ENCODE data around the gene AGAP1. TPM values are rescaled to one million over a fixed set of nuclear protein-coding genes. Genes with fewer than 3 reads are reported as not detected.

Gene AGAP1
- total and polyA plus RNA-seq, 10 donors: 1.1 to 26.6 (median 11.3) TPM

DNA sequence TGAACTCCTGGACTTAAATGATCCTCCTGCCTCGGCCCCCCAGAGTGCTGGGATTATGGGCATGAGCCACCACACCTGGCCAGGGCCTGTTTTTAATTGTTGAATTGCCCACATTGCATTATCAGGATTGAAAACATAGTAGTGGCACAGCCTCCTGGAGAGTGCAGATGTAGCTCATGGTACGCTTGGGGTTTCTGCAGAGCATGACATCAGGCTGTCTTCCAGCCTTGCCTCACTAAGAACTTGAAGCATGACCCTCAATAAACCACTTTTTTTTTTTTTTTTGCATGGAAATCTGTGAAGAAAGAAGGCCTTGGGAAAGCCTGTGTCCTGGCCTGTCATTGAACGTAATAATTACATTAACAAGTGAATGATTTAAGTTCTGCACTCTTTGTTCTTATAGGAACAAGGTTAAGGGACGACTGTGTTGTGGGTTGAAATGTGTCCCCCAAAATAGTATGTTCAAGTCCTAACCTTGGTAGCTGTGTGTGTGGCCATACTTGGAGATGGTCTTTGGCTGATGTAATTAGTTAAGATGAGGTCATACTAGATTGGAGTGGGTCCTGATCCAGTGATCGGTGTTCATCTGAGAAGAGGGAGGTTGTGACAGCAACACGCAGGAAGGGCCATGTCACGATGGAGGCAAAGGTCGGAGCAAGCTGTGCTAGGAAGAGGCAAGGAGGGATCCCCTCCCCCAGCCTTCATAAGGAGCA lies 90.2 kb downstream of the AGAP1 start:
- 77 to 83% (median 79%) methylated on average over 8 of the region's 8 CpGs for WGBS, 5 donors
- H3K36me3 ChIP-seq: no peaks in the 10 kb centered on the region
- no peak overlapping the region for H3K27ac ChIP-seq
- H3K9me3 ChIP-seq: no peaks in the 10 kb centered on the region
- H3K4me3 ChIP-seq: no peak overlapping the region
- intact Hi-C loops (cut with DNase I; ENCODE audit: low total_unique reads): no loop called here
- peaks cover 0 to 9% (median 0%) of the 10 kb centered on the region in 6 donors for H3K4me1 ChIP-seq
- no peaks in the 10 kb centered on the region for H3K27me3 ChIP-seq (replicated peaks in 1 of 7)
- no peak for DNase-seq
- TF ChIP-seq POLR2AphosphoS5 (IDR thresholded peaks at IDR 0.05) (no peak), POLR2A (IDR thresholded peaks at IDR 0.05) (no peak)
- TF ChIP-seq, protein P1, sequence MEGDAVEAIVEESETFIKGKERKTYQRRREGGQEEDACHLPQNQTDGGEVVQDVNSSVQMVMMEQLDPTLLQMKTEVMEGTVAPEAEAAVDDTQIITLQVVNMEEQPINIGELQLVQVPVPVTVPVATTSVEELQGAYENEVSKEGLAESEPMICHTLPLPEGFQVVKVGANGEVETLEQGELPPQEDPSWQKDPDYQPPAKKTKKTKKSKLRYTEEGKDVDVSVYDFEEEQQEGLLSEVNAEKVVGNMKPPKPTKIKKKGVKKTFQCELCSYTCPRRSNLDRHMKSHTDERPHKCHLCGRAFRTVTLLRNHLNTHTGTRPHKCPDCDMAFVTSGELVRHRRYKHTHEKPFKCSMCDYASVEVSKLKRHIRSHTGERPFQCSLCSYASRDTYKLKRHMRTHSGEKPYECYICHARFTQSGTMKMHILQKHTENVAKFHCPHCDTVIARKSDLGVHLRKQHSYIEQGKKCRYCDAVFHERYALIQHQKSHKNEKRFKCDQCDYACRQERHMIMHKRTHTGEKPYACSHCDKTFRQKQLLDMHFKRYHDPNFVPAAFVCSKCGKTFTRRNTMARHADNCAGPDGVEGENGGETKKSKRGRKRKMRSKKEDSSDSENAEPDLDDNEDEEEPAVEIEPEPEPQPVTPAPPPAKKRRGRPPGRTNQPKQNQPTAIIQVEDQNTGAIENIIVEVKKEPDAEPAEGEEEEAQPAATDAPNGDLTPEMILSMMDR (IDR thresholded peaks at IDR 0.05 in 8 of 11, conservative IDR thresholded peaks at IDR 0.05 in 3 of 11): no peak

DNA sequence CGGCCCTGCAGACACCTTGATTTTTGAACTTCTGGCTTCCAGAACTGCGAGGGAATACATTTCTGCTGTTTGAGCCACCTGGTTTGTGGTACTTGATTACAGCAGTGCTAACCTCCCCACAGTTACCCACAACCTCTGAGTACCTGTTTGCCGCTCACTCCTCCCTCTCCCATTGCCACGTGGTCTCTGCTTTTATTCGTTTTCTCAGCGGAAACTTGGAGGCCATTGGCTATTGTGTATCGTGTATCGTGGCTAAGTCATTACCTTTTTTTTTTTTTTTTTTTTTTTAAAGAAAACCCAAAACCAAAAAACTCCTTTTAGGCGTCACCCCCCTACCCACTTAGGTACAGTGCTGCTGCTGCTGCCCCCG lies 90.8 kb downstream of the AGAP1 start:
- H3K9me3 ChIP-seq: no peaks in the 10 kb centered on the region
- intact Hi-C loops (cut with DNase I; ENCODE audit: low total_unique reads): no loop called here
- TF ChIP-seq, protein P1 (IDR thresholded peaks at IDR 0.05 in 8 of 11, conservative IDR thresholded peaks at IDR 0.05 in 3 of 11): no peak
- TF ChIP-seq POLR2AphosphoS5 (IDR thresholded peaks at IDR 0.05): no peak
- TF ChIP-seq POLR2A (IDR thresholded peaks at IDR 0.05): no peak
- H3K27ac ChIP-seq: no peak overlapping the region
- no peaks in the 10 kb centered on the region for H3K27me3 ChIP-seq (replicated peaks in 1 of 7)
- H3K4me1 ChIP-seq: peaks cover 0 to 9% (median 0%) of the 10 kb centered on the region in 6 donors
- WGBS, 5 donors: 82 to 90% (median 83%) methylated on average over 10 of the region's 10 CpGs
- DNase-seq: no peak
- H3K36me3 ChIP-seq: no peaks in the 10 kb centered on the region
- H3K4me3 ChIP-seq: no peak overlapping the region

DNA sequence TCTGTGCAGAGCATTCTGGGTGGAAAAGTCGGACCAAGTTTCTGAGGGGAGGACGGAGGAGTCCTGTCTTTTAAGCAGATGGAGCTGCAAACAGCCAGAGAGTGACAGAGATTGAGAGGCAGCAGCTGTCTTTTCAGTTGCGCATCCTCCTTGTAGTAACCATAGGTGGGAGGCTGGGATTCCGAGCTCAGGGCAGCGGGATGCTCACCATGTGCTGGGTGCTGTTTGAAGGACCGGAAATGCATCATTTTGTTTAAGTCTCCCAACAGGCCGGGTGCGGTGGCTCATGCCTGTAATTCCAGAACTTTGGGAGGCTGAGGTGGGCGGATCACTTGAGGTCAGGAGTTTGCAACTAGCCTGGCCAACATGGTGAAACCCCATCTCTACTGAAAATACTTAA lies 93.4 kb downstream of the AGAP1 start:
- 83 to 94% (median 89%) methylated on average over 9 of the region's 9 CpGs for WGBS, 5 donors
- no peaks in the 10 kb centered on the region for H3K36me3 ChIP-seq
- H3K27ac ChIP-seq: no peak overlapping the region
- no peaks in the 10 kb centered on the region for H3K9me3 ChIP-seq
- peaks cover 0 to 9% (median 0%) of the 10 kb centered on the region in 6 donors for H3K4me1 ChIP-seq
- no peak for DNase-seq
- intact Hi-C loops (cut with DNase I; ENCODE audit: low total_unique reads): no loop called here
- no peaks in the 10 kb centered on the region for H3K27me3 ChIP-seq (replicated peaks in 1 of 7)
- TF ChIP-seq, protein P1 (IDR thresholded peaks at IDR 0.05 in 8 of 11, conservative IDR thresholded peaks at IDR 0.05 in 3 of 11): no peak
- TF ChIP-seq POLR2AphosphoS5 (IDR thresholded peaks at IDR 0.05) (no peak), POLR2A (IDR thresholded peaks at IDR 0.05) (no peak)
- no peak overlapping the region for H3K4me3 ChIP-seq

DNA sequence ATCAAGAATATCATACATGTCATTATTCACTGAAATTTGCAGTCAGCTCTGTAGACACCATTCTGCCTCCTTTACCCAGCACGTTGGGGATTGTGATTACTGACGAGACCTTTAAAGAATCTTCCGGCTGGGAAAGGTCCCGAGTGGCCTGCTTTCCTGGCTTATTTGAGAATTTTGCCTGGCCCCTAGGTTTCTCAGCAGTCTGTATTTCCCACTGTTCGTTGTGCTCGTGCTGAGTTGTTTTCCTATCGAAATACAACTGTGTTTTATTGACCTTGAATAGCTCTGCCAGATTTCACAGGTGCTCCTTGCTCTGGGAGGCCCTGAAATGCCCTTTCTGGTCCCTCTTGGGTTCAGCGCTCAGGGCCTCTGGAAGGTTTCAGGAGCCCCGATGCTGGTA lies 94.9 kb downstream of the AGAP1 start:
- TF ChIP-seq, protein P1 (IDR thresholded peaks at IDR 0.05 in 8 of 11, conservative IDR thresholded peaks at IDR 0.05 in 3 of 11): no peak
- TF ChIP-seq POLR2A (IDR thresholded peaks at IDR 0.05) (no peak), POLR2AphosphoS5 (IDR thresholded peaks at IDR 0.05) (no peak)
- no peak for DNase-seq
- Histone ChIP-seq H3K4me1 (no peaks in the 10 kb centered on the region), H3K27me3 (replicated peaks in 1 of 7) (no peaks in the 10 kb centered on the region), H3K36me3 (no peaks in the 10 kb centered on the region), H3K9me3 (no peaks in the 10 kb centered on the region), H3K4me3 (no peak overlapping the region), H3K27ac (no peak overlapping the region)
- intact Hi-C loops (cut with DNase I; ENCODE audit: low total_unique reads): no loop called here
- WGBS, 5 donors: 48 to 71% (median 61%) methylated on average over 9 of the region's 9 CpGs

Data from spleen (tissue), 11 donors.